Neural crest cell (in vitro differentiated cells): ENCODE results near the gene C20orf204. TPM values are rescaled to one million over a fixed set of nuclear protein-coding genes. Genes with fewer than 3 reads are reported as not detected.
"Not testable (repeated sequence)": the region's sequence is repeated elsewhere in the genome, so short reads cannot be mapped to it uniquely, and the experiment has no call there.

Source experiments
- DNase-seq: peaks from one replicate; pipeline ENCODE4 v3.0.0; 2021; ENCODE audit warnings: low read depth, mixed read lengths, low spot score
- H3K27ac Mint-ChIP-seq: one replicate; pipeline ENCODE4 v1.8.0; 2021; ENCODE audit warnings: mild to moderate bottlenecking, mixed read lengths; ENCODE audit not compliant: unreplicated experiment
- H3K27me3 Mint-ChIP-seq: 2 replicates; pipeline ENCODE4 v1.8.0; 2021; ENCODE audit warnings: low read depth, mild to moderate bottlenecking, mixed read lengths
- H3K36me3 Mint-ChIP-seq: 2 replicates; pipeline ENCODE4 v1.8.0; 2021; ENCODE audit warnings: low read depth, mild to moderate bottlenecking, mixed read lengths
- H3K4me1 Mint-ChIP-seq: 2 replicates; pipeline ENCODE4 v1.8.0; 2021; ENCODE audit warnings: mixed read lengths
- H3K4me3 Mint-ChIP-seq: one replicate; pipeline ENCODE4 v1.8.0; 2021; ENCODE audit warnings: mild to moderate bottlenecking, mixed read lengths
- H3K9me3 Mint-ChIP-seq: 2 replicates; pipeline ENCODE4 v1.8.0; 2021; ENCODE audit warnings: mixed read lengths
- microRNA-seq: library from miRNA; unstranded; fragments of <30 nt; microRNA quantifications from one replicate; pipeline ENCODE4, GENCODE V29; 2020
- total RNA-seq: library from RNA; stranded (reverse); gene quantifications from 2 replicates; pipeline ENCODE4 v1.2.1, GENCODE V29; 2021
- TF ChIP-seq, protein P1 (sequence below): fragments of 200-600 bp; sonication (generic); conservative IDR thresholded peaks from 2 replicates; pipeline ENCODE4 v1.5.0; 2021; ENCODE audit warnings: antibody characterized with exemption, mild to moderate bottlenecking

Gene C20orf204
- total RNA-seq, 1 donor from 2014 or later, result 2.3 TPM

DNA sequence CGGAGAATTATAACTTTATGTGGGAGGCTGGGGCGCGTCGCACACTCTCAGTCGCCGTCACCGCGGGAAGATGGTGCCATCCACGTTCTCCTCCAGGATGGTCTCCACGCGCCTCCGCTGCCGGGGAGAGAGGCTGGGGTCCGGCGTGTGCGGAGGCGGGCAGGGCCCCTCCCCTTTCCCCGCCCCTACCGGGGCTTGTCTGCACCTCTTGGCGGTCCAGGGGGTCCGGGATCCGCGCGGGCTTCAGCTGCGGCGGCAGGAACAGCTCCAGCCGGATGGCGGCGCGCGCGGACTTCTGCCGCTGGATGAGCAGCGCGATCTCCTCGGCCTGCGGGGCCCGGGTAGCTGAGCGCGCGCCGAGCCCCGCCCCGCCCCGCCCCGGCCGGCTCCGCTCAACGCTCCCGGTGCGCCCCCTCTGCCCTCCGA is 47.4 kb downstream of the C20orf204 start:
- TF ChIP-seq, protein P1, sequence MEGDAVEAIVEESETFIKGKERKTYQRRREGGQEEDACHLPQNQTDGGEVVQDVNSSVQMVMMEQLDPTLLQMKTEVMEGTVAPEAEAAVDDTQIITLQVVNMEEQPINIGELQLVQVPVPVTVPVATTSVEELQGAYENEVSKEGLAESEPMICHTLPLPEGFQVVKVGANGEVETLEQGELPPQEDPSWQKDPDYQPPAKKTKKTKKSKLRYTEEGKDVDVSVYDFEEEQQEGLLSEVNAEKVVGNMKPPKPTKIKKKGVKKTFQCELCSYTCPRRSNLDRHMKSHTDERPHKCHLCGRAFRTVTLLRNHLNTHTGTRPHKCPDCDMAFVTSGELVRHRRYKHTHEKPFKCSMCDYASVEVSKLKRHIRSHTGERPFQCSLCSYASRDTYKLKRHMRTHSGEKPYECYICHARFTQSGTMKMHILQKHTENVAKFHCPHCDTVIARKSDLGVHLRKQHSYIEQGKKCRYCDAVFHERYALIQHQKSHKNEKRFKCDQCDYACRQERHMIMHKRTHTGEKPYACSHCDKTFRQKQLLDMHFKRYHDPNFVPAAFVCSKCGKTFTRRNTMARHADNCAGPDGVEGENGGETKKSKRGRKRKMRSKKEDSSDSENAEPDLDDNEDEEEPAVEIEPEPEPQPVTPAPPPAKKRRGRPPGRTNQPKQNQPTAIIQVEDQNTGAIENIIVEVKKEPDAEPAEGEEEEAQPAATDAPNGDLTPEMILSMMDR, result peak; percentile 67
- Mint-ChIP-seq H3K36me3 (no peaks in the 10 kb centered on the region), H3K27me3 (peaks cover 64% of the 10 kb centered on the region), H3K4me3 (peak overlapping the region; percentile 67), H3K9me3 (no peaks in the 10 kb centered on the region), H3K4me1 (peaks cover 30% of the 10 kb centered on the region), H3K27ac (no peak overlapping the region)
- peak; percentile 73 for DNase-seq

DNA sequence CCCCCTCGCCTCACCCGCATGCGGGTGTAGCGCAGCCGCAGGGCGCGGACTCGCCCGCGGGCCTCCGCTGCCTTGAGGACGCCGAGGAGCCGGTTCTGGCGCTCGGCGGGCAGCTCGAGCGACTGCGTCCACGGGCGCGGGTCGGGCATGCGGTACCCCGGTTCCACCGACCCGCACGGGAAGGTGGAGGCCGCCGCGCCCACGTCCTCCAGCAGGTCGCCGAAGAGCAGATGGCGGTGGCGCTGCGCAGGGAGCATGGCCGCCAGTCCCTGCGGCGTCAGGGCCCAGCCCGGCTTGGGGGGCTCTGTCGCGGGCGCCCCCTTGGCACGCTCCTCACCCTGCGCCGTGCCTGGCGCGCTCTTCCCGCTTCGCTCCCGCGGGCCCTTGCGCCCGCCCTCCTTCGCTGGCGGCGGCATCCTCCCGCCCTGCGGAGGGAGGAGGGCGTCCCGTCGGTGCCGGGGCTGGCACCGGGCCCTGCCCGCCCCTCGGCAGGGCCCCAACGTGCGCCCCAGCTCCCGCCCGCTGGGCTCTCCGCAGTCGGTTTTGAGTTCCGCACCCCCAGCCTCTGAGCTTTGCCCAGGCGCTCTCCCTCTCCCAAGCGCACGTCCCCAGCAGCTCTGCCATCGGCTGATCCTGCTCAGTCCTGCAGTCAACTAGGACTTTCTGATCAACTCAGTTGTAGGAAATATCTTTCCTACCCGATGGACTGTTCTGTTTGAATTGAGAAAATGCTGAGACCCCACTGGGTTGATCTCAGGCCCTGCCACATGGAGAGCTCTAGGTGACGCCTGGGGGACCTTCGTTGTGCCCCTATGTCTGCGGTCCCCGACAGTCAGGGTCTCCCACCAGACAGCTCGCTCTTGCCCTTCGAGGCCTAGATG is 48.1 kb downstream of the C20orf204 start, which contains the start of gene LKAAEAR1:
TSS of gene LKAAEAR1 (minus strand) at position 595 of the 881 bp plus-strand sequence. CDS start at position 416, 179 bp downstream.
- DNase-seq, result no peak
- H3K9me3 Mint-ChIP-seq, result no peaks in the 10 kb centered on the region
- no peak within 1 kb of the TSS for H3K27ac Mint-ChIP-seq
- TF ChIP-seq, protein P1, result no peak
- peak within 1 kb of the TSS; percentile 88 for H3K4me3 Mint-ChIP-seq
- H3K27me3 Mint-ChIP-seq, result peaks cover 71% of the 10 kb centered on the region
- peaks cover 26% of the 10 kb centered on the region for H3K4me1 Mint-ChIP-seq
- no peaks in the 10 kb centered on the region for H3K36me3 Mint-ChIP-seq

DNA sequence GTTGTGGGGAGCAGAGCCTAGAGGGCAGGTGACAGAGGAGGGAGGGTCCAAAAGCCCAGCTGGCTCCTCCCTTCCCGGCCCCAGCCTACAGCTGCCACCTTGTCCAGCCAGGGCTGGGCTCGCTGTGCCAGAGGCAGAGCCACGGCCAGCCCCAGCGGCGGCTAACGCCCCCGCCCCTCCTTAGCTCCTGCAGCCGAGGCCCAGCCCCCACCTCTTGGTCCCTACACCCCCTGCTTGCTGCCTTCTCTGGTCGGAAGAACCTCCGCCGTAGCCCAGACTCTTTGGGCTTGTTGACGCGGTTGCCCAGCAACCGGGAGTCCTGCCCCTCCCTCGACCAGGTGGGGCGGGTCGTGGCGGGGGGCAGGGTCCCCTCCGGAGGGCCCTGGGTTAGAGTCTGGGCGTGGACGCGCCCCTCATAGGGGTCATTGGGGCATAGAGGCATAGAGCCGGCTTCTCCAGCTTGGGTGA is 48.7 kb downstream of the C20orf204 start:
- Mint-ChIP-seq H3K4me1 (peaks cover 25% of the 10 kb centered on the region), H3K9me3 (no peaks in the 10 kb centered on the region), H3K27ac (no peak overlapping the region), H3K27me3 (peaks cover 72% of the 10 kb centered on the region), H3K36me3 (no peaks in the 10 kb centered on the region), H3K4me3 (peak overlapping the region; percentile 88)
- TF ChIP-seq, protein P1, result no peak
- no peak for DNase-seq

- Mint-ChIP-seq H3K36me3 (no peaks in the 10 kb centered on the region), H3K4me1 (peaks cover 20% of the 10 kb centered on the region), H3K27ac (no peak overlapping the region), H3K4me3 (no peak overlapping the region), H3K27me3 (peaks cover 69% of the 10 kb centered on the region), H3K9me3 (no peaks in the 10 kb centered on the region)
- TF ChIP-seq, protein P1, result no peak
- DNase-seq, result no peak
These were observed 50.8 kb downstream of the C20orf204 start for GRCh38 chr20:64086801-64087200.

DNA sequence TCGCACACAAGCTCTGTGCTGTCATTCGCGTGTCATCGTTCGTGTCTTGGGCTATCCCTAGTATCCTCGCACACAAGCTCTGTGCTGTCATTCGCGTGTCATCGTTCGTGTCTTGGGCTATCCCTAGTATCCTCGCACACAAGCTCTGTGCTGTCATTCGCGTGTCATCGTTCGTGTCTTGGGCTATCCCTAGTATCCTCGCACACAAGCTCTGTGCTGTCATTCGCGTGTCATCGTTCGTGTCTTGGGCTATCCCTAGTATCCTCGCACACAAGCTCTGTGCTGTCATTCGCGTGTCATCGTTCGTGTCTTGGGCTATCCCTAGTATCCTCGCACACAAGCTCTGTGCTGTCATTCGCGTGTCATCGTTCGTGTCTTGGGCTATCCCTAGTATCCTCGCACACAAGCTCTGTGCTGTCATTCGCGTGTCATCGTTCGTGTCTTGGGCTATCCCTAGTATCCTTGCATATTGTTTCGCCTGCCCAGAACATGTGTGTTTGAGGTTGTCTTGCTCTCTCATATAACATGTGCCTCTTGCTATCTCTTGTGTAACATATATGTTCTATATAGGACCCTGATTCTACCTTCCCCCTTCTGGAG is 51.3 kb downstream of the C20orf204 start:
- Mint-ChIP-seq H3K4me1 (peaks cover 18% of the 10 kb centered on the region), H3K27me3 (peaks cover 67% of the 10 kb centered on the region)
- not testable (repeated sequence) for H3K4me3 Mint-ChIP-seq, DNase-seq, H3K36me3 Mint-ChIP-seq, H3K9me3 Mint-ChIP-seq, H3K27ac Mint-ChIP-seq

GRCh38 chr20:64088586-64088985 is 52.6 kb downstream of the C20orf204 start:
- peaks cover 62% of the 10 kb centered on the region for H3K27me3 Mint-ChIP-seq
- peaks cover 19% of the 10 kb centered on the region for H3K4me1 Mint-ChIP-seq
- H3K9me3 Mint-ChIP-seq, H3K4me3 Mint-ChIP-seq, H3K27ac Mint-ChIP-seq, H3K36me3 Mint-ChIP-seq, DNase-seq: not testable (repeated sequence)

Small RNAs within 50 kb of the gene (microRNA-seq; reads per million reads assigned to microRNA genes)
- not detected for gene MIR6813

Other genes starting within 250 kb of the C20orf204 start
- gene ZBTB46, start 204.9 kb upstream of the C20orf204 start, total RNA-seq, result 23.7 and 23.8 TPM in 2 replicates
- gene ABHD16B, start 174.7 kb upstream of the C20orf204 start, total RNA-seq, result not detected in 2 replicates
- gene TPD52L2, start 170.9 kb upstream of the C20orf204 start, total RNA-seq, result 57.4 and 58.2 TPM in 2 replicates
- 46.9 and 47.3 TPM in 2 replicates for gene DNAJC5, start 141.1 kb upstream of the C20orf204 start, total RNA-seq
- gene UCKL1, start 79.8 kb upstream of the C20orf204 start, total RNA-seq, result 39.3 and 39.9 TPM in 2 replicates
- gene ZNF512B, start 66.3 kb upstream of the C20orf204 start, total RNA-seq, result 33.0 and 34.0 TPM in 2 replicates
- gene SAMD10, start 56.5 kb upstream of the C20orf204 start, total RNA-seq, result 6.4 and 8.0 TPM in 2 replicates
- gene PRPF6, start 55.0 kb upstream of the C20orf204 start, total RNA-seq, result 77.4 and 81.5 TPM in 2 replicates
- not detected in 2 replicates for gene SOX18, start 13.5 kb downstream of the C20orf204 start, total RNA-seq
- gene TCEA2, start 27.0 kb downstream of the C20orf204 start, total RNA-seq, result 82.5 and 83.3 TPM in 2 replicates
- gene RGS19, start 43.3 kb downstream of the C20orf204 start, total RNA-seq, result 11.1 and 11.7 TPM in 2 replicates
- gene OPRL1, start 43.9 kb downstream of the C20orf204 start, total RNA-seq, result 0.93 and 0.96 TPM in 2 replicates
- not detected in 2 replicates for gene LKAAEAR1, start 48.2 kb downstream of the C20orf204 start, total RNA-seq
- gene NPBWR2, start 71.4 kb downstream of the C20orf204 start, total RNA-seq, result not detected in 2 replicates
- 4.0 and 4.3 TPM in 2 replicates for gene MYT1, start 128.3 kb downstream of the C20orf204 start, total RNA-seq
- gene PCMTD2, start 219.6 kb downstream of the C20orf204 start, total RNA-seq, result 61.6 and 65.4 TPM in 2 replicates